MM.1S (cell line): ENCODE data around the gene USB1.

ENCODE experiments used
- DNase-seq: peaks from one replicate; pipeline ENCODE4 v3.0.0-alpha.2; 2015
- H2AFZ ChIP-seq: fragments of 300-600 bp; sonication (generic); 2 replicates; pipeline ENCODE4 v1.6.0; 2016; ENCODE audit warnings: antibody characterized with exemption, low read length
- H3F3A ChIP-seq: fragments of 300-600 bp; sonication (generic); 2 replicates; pipeline ENCODE4 v1.6.1; 2016; ENCODE audit warnings: mild to moderate bottlenecking, antibody characterized with exemption, low read length, moderate library complexity, mixed read lengths; ENCODE audit not compliant: insufficient read depth
- H3K27ac ChIP-seq: fragments of 300-600 bp; sonication (generic); 2 replicates; pipeline ENCODE4 v1.5.1; 2016; ENCODE audit warnings: mild to moderate bottlenecking, low read length
- H3K27me3 ChIP-seq: fragments of 300-600 bp; sonication (generic); replicated peaks from 2 replicates; pipeline ENCODE4 v1.6.0; 2016; ENCODE audit warnings: low read length; ENCODE audit not compliant: insufficient read depth
- H3K36me3 ChIP-seq: fragments of 300-600 bp; sonication (generic); replicated peaks from 2 replicates; pipeline ENCODE4 v1.6.1; 2016; ENCODE audit warnings: mild to moderate bottlenecking, low read length, mixed read lengths; ENCODE audit not compliant: insufficient read depth
- H3K4me1 ChIP-seq: fragments of 300-600 bp; sonication (generic); 2 replicates; pipeline ENCODE4 v1.6.1; 2016; ENCODE audit warnings: low read length, mixed read lengths
- H3K4me2 ChIP-seq: fragments of 300-600 bp; sonication (generic); 2 replicates; pipeline ENCODE4 v1.6.0; 2016; ENCODE audit warnings: low read depth, low read length
- H3K4me3 ChIP-seq: fragments of 300-600 bp; sonication (generic); 2 replicates; pipeline ENCODE4 v1.5.1; 2016; ENCODE audit warnings: low read length, mixed read lengths
- H3K79me2 ChIP-seq: fragments of 300-600 bp; sonication (generic); 2 replicates; pipeline ENCODE4 v1.6.1; 2016; ENCODE audit warnings: mixed run types, low read length, mixed read lengths
- H3K9ac ChIP-seq: fragments of 300-600 bp; sonication (generic); 2 replicates; pipeline ENCODE4 v1.6.1; 2016; ENCODE audit warnings: low read length, mixed read lengths
- H3K9me2 ChIP-seq: fragments of 300-600 bp; sonication (generic); replicated peaks from 2 replicates; pipeline ENCODE4 v1.6.1; 2016; ENCODE audit warnings: mild to moderate bottlenecking, low read length, mixed read lengths; ENCODE audit not compliant: insufficient read depth
- H3K9me3 ChIP-seq: fragments of 300-600 bp; sonication (generic); replicated peaks from 2 replicates; pipeline ENCODE4 v1.6.1; 2016; ENCODE audit warnings: mild to moderate bottlenecking, low read length, mixed read lengths; ENCODE audit not compliant: insufficient read depth
- H4K20me1 ChIP-seq: fragments of 300-600 bp; sonication (generic); 2 replicates; pipeline ENCODE4 v1.6.1; 2016; ENCODE audit warnings: mild to moderate bottlenecking, low read length, moderate library complexity, mixed read lengths; ENCODE audit not compliant: insufficient read depth
- CTCF ChIP-seq: fragments of 300-600 bp; sonication (generic); IDR thresholded peaks from 2 replicates; pipeline ENCODE4 v1.5.1; 2016; ENCODE audit warnings: antibody characterized with exemption, low read length, mixed read lengths
- EZH2 ChIP-seq: fragments of 300-600 bp; sonication (generic); optimal IDR thresholded peaks from 2 replicates; pipeline ENCODE3; 2017; ENCODE audit warnings: low read depth, mild to moderate bottlenecking, antibody characterized with exemption, low read length, mixed read lengths
- EZH2phosphoT487 ChIP-seq: fragments of 300-600 bp; sonication (generic); IDR thresholded peaks from 2 replicates; pipeline ENCODE4 v1.6.1; 2018; ENCODE audit warnings: antibody characterized with exemption, low read length

Gene USB1

GRCh38 chr16:57955572-57956188 is 45.5 kb upstream of the USB1 start:
- H2AFZ ChIP-seq: peak overlapping the region; percentile 64; the same call in 1 of the 2 replicates
- no peak for TF ChIP-seq EZH2phosphoT487
- no peak for TF ChIP-seq EZH2
- no peak for TF ChIP-seq CTCF
- H3K79me2 ChIP-seq: no peaks in the 10 kb centered on the region
- H3K9me2 ChIP-seq: no peaks in the 10 kb centered on the region
- H4K20me1 ChIP-seq: no peaks in the 10 kb centered on the region
- H3K4me2 ChIP-seq: peak overlapping the region; percentile 38; the same call in 1 of the 2 replicates
- H3K27ac ChIP-seq: no peak overlapping the region
- H3K4me1 ChIP-seq: 0 out of 2 replicates have a peak, but pooled peaks cover under 1% of the 10 kb centered on the region
- no peak overlapping the region for H3K9ac ChIP-seq
- DNase-seq: no peak
- no peaks in the 10 kb centered on the region for H3K36me3 ChIP-seq
- no peaks in the 10 kb centered on the region for H3K9me3 ChIP-seq
- no peaks in the 10 kb centered on the region for H3F3A ChIP-seq
- H3K27me3 ChIP-seq: no peaks in the 10 kb centered on the region
- H3K4me3 ChIP-seq: peak overlapping the region; percentile 20; the same call in 1 of the 2 replicates

- Histone ChIP-seq H3K9me3 (no peaks in the 10 kb centered on the region), H3K4me3 (no peak overlapping the region), H4K20me1 (no peaks in the 10 kb centered on the region), H3K9me2 (no peaks in the 10 kb centered on the region), H3K27me3 (no peaks in the 10 kb centered on the region), H3K4me2 (no peak overlapping the region; the same call in 1 of the 2 replicates), H3K9ac (no peak overlapping the region), H3F3A (no peaks in the 10 kb centered on the region), H2AFZ (no peak overlapping the region), H3K27ac (no peak overlapping the region), H3K36me3 (no peaks in the 10 kb centered on the region), H3K4me1 (0 out of 2 replicates have a peak, but pooled peaks cover 4% of the 10 kb centered on the region), H3K79me2 (no peaks in the 10 kb centered on the region)
- TF ChIP-seq EZH2phosphoT487 (no peak), CTCF (no peak), EZH2 (no peak)
- DNase-seq: no peak
These were observed 44.9 kb upstream of the USB1 start for GRCh38 chr16:57956270-57956808.

- H3K27me3 ChIP-seq: no peaks in the 10 kb centered on the region
- 0 out of 2 replicates have a peak, but pooled peaks cover 4% of the 10 kb centered on the region for H3K4me1 ChIP-seq
- no peak overlapping the region for H3K4me3 ChIP-seq
- no peaks in the 10 kb centered on the region for H3K9me3 ChIP-seq
- no peak overlapping the region for H2AFZ ChIP-seq
- H4K20me1 ChIP-seq: no peaks in the 10 kb centered on the region
- H3K9me2 ChIP-seq: no peaks in the 10 kb centered on the region
- DNase-seq: no peak
- no peak overlapping the region for H3K27ac ChIP-seq
- H3F3A ChIP-seq: no peaks in the 10 kb centered on the region
- no peak overlapping the region for H3K4me2 ChIP-seq
- no peaks in the 10 kb centered on the region for H3K36me3 ChIP-seq
- TF ChIP-seq EZH2 (no peak), CTCF (no peak), EZH2phosphoT487 (no peak)
- no peak overlapping the region for H3K9ac ChIP-seq
- H3K79me2 ChIP-seq: no peaks in the 10 kb centered on the region
These were observed 44.1 kb upstream of the USB1 start for GRCh38 chr16:57956924-57957672.
